GM21576 (cell line): ENCODE data around the gene TAF1L.
A peak's percentile ranks its signal among the peaks of the same experiment; 100 is the strongest.

ENCODE experiments used
- ATAC-seq: cut with Tn5 transposase; IDR thresholded peaks from one replicate; pipeline ENCODE4 v1.9.1; 2021; ENCODE audit warnings: mild to moderate bottlenecking, moderate library complexity; ENCODE audit not compliant: unreplicated experiment

Gene TAF1L

DNA sequence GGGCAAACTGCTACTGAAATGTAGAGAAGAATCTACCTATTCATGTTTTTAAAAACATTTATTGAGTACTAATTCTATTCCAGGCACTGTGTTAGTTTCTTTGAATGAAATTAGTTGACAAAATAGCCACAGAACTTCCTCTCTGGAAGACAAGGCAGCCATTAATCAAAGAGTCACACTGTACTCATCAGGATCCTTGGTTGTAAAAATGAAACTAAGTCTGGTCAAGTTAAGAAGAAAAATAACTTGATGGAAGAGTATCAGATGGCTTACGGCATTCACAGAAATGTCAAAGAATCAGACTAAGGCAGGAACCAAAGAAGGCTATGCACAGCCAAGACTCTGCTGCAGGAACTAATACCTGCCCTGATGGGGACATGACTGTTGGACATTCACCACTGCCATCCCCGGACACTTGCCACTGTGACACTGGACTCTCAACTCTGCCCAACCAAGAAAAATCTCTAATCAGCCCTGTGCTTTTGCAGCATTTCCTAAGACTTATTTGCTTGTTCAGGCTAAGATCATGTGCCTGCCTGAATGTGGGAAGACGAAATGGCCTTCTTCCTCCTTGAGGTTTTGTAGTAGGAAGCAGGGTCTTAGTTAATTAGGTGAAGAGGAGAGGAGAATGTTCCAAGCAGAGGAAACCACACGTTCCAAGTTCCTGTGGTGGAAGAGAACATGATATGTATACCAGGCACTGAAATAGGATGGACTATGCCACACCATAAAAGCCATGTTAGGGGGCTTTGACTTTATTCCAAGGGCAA lies 39.2 kb downstream of the TAF1L start:
- no peak for ATAC-seq

DNA sequence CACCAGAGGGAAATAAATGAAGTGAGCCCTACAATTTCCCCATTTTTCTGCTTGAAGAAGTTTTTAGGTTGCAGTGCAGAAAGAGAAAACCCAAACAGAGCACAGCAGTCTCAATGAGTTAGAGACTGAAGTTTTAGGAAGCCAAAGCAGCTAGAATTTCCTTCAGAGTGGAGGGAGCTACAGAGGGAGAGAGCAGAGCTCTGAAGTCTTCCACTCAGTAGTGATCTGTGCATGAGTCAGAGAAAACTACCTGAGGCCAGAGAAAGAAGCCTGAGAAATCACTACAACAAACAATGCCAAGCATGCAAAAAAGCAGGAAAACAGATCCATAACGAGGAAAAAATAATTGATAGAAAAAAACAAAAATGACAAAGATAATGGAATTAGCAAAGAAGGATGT lies 44.6 kb downstream of the TAF1L start:
- ATAC-seq: no peak

DNA sequence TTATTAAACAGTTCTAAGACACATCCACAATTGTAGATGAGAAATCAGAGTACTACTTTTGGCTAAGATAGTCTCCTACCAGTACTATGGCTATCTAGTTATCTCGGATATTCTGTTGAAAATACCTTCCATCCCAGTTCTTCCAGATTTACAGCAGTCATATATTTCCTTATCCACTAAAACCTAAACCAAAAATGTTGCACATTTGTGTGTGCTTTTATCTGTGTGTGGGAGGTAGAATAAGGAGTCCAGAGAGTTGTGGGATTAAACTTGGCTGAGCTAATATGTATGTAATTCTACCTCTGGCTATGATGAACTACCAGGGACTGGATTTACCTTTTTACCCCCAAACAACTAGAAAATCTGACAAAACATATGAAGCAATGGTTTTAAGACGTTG lies 45.0 kb downstream of the TAF1L start:
- ATAC-seq: no peak

DNA sequence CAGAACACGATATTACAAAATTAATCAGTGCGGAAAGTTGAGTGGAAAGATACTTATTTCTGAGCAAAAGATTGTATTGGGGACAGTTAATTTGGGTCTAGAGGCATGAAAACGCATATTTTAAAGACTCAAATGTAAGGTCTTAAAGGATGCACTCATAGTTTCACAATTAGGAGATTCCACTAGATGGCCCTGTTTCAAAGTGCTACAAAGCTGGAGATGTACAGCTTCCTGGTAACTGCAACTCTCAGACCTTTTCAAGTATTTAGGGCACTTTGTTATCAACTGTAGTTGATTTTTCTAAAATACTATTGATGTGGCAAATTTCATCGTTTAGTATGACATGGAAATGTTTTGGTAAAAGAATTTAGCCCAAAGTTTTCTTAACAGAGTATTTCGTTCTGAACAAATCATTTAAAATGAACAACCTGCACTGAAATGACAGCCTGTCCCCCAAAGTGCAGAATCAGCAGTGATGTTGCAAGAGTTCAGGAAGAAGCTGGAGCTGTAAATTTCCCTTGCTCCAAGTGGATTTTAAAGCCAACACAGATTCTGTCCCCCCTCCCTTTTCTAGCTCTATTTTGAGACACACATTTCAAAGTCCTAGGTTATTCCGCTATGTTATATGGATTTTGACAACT lies 46.3 kb downstream of the TAF1L start:
- peak; percentile 63 for ATAC-seq

DNA sequence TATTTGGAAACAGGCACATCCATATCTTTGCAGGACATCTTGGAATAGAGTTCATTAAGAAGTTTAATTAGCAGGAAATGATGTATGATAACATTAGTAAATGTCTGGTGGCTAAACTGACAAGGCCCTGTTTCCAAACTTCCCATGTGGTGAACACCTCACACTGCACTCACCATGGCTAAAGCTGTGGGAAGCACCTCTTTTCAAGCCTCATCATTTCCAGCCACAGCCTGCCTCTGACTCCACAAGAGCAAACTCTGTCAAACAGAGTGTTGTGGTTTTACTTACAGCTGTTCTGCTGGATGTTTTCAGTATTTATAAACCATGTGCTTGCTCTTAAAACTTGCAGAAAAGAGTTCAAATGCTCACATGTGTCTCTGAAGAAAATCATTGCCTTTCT lies 47.6 kb downstream of the TAF1L start:
- no peak for ATAC-seq

DNA sequence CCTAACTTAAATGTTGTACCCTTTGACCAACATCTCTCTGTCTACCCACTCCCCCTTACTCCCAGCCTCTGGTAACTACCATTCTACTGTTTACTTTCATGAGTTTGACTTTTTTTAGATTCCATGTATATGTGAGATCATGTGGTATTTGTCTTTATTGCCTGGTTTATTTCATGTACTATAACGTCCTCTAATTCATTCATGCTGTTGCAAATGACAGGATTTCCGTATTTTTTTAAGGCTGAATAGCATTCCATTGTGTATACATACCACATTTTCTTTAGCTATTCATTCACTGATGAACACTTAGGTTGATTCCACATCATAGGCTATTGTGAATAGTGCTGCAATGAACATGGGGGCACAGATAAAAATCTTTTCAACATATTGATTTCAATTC lies 50.7 kb downstream of the TAF1L start:
- no peak for ATAC-seq

DNA sequence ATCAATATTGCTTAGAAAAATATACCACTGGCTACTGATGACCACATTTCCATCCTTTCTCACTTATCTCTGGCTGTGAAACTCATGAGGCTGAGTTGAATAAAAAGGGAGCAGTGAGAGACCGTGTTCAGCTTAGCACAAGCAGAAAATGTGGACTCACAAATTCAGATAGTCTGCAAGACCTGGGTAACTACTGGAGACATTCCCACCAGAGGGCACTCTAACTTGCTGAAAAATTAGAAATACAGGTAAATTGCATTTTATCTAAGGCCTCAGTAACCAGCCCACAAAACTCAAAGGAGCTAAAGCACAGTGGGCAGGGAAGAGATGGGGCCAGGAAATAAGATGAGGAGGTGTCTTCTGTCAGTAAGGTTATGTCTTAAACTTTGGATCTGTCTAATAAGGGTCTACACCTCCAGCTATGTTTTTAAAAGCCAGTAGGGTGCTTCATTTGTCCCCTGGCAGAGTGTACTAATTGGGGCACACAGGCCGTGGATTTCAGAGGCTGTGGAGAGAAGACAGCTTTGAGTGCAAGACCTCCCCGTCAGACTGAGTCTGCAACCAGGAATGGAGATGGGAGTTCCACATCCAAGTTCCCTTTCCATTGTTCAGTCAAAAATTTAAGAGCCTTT lies 53.8 kb downstream of the TAF1L start:
- peak; percentile 49 for ATAC-seq

DNA sequence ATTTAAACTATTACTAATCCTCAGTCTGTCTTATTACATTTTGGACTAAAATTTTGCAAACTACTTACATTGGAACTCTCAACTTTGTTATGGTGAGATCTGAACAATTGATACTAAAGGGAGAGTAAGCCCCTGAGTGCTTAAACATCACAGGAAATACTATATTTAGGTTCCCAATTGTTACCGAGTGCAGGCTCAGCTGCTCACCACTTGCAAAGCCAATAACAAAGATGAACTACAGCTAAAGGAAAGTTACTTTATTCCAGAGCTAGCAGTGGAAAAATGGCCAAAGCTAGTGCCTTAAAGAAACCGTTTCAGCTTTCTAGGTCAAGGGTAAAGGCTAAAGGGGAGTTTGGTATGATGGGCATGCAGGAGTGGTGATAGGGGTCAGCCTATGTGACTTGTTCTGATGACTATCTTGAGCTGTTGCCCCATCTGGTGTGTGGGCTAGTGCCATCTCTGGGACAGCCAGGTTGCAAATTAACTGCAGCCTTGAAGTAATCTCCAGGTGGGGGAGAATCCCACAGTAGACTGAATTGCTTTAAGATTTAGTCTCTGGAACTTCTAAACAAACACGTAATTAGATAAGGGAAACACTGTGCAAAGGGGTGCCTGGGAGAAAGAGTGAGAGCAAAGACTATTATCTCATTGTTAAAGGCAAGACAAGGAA lies 54.7 kb downstream of the TAF1L start:
- no peak for ATAC-seq

DNA sequence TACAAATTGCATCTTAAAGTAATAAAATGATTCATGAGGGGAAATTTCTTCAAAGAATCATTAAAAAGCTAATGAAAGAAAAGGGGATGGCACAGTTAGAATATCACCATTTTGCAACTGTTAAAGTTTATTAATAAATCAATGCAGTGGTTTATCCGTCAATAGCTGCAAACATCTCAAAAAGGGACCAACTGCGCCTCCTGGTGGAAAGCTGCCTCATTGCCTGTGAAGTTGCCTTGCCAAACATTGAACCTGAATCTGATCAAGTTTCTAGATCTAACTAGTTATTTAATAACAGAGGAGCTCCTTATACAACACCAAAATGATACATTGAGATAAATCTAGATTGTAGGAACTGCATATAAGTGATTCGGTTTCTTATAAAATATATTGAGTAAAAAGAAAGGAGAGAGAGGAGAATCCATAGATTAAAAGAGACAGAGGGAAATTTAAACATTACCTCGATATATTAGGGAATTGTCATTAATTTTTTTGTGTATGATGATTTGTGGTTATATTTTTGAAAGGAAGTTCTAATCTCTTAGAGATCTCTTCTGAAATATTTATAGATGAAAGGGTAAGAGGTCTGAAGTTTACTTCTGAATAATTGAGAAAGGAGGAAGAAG lies 55.6 kb downstream of the TAF1L start:
- no peak for ATAC-seq
